HepG2 (cell line): Measurements from ENCODE around the gene JUND. TPM values are rescaled to one million over a fixed set of nuclear protein-coding genes. Genes with fewer than 3 reads are reported as not detected.

Experiments
- HOXA7 ChIP-seq: sonication (generic); formaldehyde crosslinking; IDR thresholded peaks from 2 replicates; pipeline ENCODE4 v1.8.1; 2022; ENCODE audit warnings: mild to moderate bottlenecking, missing genetic modification reagents, moderate library complexity
- NFE2L1 ChIP-seq: sonication (generic); formaldehyde crosslinking; IDR thresholded peaks from 2 replicates; pipeline ENCODE4 v1.4.0; 2020; ENCODE audit warnings: missing genetic modification reagents, mild to moderate bottlenecking, borderline replicate concordance
- PHF8 ChIP-seq: sonication (generic); formaldehyde crosslinking; IDR thresholded peaks from 2 replicates; pipeline ENCODE4 v1.5.0; 2020; ENCODE audit warnings: missing genetic modification reagents
- PITX1 ChIP-seq: sonication (generic); formaldehyde crosslinking; IDR thresholded peaks from 2 replicates; pipeline ENCODE4 v1.5.1; 2020; ENCODE audit warnings: mild to moderate bottlenecking, missing genetic modification reagents
- SMAD1 ChIP-seq: sonication (generic); formaldehyde crosslinking; IDR thresholded peaks from 2 replicates; pipeline ENCODE4 v1.4.0; 2020; ENCODE audit warnings: missing genetic modification reagents, low read depth, mild to moderate bottlenecking, borderline replicate concordance
- SSRP1 ChIP-seq: IDR thresholded peaks from 2 replicates; pipeline ENCODE4 v1.6.1; 2016; ENCODE audit warnings: control low read depth
- TARDBP ChIP-seq: sonication (generic); formaldehyde crosslinking; IDR thresholded peaks from 2 replicates; pipeline ENCODE4 v1.8.0; 2022; ENCODE audit warnings: mild to moderate bottlenecking, missing genetic modification reagents
- ZFX ChIP-seq: sonication (generic); formaldehyde crosslinking; IDR thresholded peaks from 2 replicates; pipeline ENCODE4 v1.4.0; 2020; ENCODE audit warnings: mild to moderate bottlenecking, low read depth, missing genetic modification reagents, moderate library complexity
- ZNF121 ChIP-seq: sonication (generic); formaldehyde crosslinking; IDR thresholded peaks from 2 replicates; pipeline ENCODE4 v1.5.0; 2020; ENCODE audit warnings: mild to moderate bottlenecking, missing genetic modification reagents
- polyA plus RNA-seq, 8 experiments: library from polyadenylated mRNA; depleted of rRNA in 3 of 8; stranded (reverse) in 7 of 8; unstranded in 1 of 8; fragments of >200 nt; fragmentation: Illumina TruSeq in 4 of 8; extraction: Trizol in 4 of 8; gene quantifications; 2 replicates each; pipeline versions ENCODE4 v1.2.1 to v1.2.3, GENCODE V29; 2011 to 2016; ENCODE audit warnings: low read depth in 4 of 8, missing spikeins in 1 of 8, mixed read lengths in 1 of 8; ENCODE audit not compliant: insufficient read depth in 1 of 8
- total RNA-seq, 5 experiments: library from RNA; depleted of rRNA; stranded (reverse); fragments of >200 nt; fragmentation: Illumina TruSeq; extraction: Trizol; gene quantifications; 2 replicates each; pipeline ENCODE4 v1.2.3, GENCODE V29; 2016; ENCODE audit warnings: low read depth in 1 of 5
- TF ChIP-seq, protein P1 (sequence below): IDR thresholded peaks from 2 replicates; pipeline ENCODE4 v1.6.1; 2016; ENCODE audit warnings: missing biosample characterization, missing genetic modification reagents, low read depth
- TF ChIP-seq, protein P2 (sequence below): sonication (generic); formaldehyde crosslinking; IDR thresholded peaks from 2 replicates; pipeline ENCODE4 v1.4.0; 2020; ENCODE audit warnings: missing genetic modification reagents, borderline replicate concordance
- TF ChIP-seq, protein P3 (sequence below): sonication (generic); formaldehyde crosslinking; IDR thresholded peaks from 2 replicates; pipeline ENCODE4 v1.4.0; 2020; ENCODE audit warnings: low read depth, mild to moderate bottlenecking, missing genetic modification reagents
- TF ChIP-seq, protein P4 (sequence below): sonication (generic); formaldehyde crosslinking; IDR thresholded peaks from 2 replicates; pipeline ENCODE4 v1.4.0; 2020; ENCODE audit warnings: mild to moderate bottlenecking, missing genetic modification reagents

Gene JUND
- total and polyA plus RNA-seq, 2 of the 13 experiments (the other 11 are each of a cell fraction or from before 2014, with no cell fraction given): 41.2 to 59.8 TPM

DNA sequence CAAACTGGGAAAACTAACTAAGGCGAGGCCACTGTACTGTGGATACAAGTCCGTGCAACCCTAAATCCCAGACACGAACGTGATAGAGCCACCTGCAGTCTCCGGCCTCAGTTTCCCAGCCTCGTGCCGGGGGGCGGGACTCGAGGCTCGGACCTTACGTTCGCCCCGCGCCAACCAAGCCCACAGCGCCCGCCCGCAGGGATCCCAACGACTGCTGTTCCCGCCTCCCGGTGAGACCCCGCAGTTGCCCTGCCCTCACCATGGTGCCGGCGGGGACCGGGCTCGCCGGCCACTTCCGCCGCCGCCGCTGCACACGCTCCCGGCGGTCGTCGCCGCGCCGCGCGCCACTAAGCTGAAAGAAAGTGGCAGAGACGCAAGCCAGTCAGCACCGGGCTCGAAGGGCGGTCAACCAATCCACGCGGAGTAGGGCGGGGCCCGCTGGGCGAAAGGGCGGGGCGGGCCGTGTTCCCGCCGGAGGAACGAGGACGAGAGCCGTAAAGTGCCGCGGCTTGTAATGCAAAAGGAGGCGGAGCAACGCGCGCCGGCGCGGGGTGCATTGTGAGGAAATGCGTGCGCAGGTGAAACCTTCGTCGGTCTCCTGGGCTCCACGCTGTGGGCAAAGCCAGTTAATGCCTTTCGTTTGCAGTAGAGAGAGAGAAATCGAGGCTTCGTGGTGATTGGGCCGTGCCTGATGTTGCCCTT, 41.5 kb upstream of the JUND start, which contains the start of gene LSM4 (continued):
- TF ChIP-seq, protein P1, sequence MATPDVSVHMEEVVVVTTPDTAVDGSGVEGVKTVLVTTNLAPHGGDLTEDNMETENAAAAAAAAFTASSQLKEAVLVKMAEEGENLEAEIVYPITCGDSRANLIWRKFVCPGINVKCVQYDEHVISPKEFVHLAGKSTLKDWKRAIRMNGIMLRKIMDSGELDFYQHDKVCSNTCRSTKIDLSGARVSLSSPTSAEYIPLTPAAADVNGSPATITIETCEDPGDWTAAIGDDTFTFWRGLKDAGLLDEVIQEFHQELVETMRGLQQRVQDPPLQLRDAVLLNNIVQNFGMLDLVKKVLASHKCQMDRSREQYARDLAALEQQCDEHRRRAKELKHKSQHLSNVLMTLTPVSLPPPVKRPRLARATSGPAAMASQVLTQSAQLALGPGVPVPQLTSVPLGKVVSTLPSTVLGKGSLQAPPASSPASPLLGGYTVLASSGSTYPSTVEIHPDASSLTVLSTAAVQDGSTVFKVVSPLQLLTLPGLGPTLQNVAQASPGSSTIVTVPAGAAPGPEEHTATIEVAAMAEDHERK (CRISPR knock-in tag): peak; percentile 78
- TF ChIP-seq, protein P2, sequence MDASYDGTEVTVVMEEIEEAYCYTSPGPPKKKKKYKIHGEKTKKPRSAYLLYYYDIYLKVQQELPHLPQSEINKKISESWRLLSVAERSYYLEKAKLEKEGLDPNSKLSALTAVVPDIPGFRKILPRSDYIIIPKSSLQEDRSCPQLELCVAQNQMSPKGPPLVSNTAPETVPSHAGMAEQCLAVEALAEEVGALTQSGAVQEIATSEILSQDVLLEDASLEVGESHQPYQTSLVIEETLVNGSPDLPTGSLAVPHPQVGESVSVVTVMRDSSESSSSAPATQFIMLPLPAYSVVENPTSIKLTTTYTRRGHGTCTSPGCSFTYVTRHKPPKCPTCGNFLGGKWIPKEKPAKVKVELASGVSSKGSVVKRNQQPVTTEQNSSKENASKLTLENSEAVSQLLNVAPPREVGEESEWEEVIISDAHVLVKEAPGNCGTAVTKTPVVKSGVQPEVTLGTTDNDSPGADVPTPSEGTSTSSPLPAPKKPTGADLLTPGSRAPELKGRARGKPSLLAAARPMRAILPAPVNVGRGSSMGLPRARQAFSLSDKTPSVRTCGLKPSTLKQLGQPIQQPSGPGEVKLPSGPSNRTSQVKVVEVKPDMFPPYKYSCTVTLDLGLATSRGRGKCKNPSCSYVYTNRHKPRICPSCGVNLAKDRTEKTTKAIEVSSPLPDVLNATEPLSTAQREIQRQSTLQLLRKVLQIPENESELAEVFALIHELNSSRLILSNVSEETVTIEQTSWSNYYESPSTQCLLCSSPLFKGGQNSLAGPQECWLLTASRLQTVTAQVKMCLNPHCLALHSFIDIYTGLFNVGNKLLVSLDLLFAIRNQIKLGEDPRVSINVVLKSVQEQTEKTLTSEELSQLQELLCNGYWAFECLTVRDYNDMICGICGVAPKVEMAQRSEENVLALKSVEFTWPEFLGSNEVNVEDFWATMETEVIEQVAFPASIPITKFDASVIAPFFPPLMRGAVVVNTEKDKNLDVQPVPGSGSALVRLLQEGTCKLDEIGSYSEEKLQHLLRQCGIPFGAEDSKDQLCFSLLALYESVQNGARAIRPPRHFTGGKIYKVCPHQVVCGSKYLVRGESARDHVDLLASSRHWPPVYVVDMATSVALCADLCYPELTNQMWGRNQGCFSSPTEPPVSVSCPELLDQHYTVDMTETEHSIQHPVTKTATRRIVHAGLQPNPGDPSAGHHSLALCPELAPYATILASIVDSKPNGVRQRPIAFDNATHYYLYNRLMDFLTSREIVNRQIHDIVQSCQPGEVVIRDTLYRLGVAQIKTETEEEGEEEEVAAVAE (CRISPR knock-in tag): peak; percentile 67; the same call in 1 of the 2 replicates
- TF ChIP-seq ZNF121 (no peak), PITX1 (no peak), TARDBP (CRISPR knock-in tag) (peak; percentile 76), SSRP1 (CRISPR knock-in tag) (no peak), ZFX (CRISPR knock-in tag) (peak; percentile 70), PHF8 (peak; percentile 70), SMAD1 (CRISPR knock-in tag) (no peak; the same call in 1 of the 2 replicates), HOXA7 (CRISPR knock-in tag) (no peak), NFE2L1 (CRISPR knock-in tag) (no peak)
- TF ChIP-seq, protein P3, sequence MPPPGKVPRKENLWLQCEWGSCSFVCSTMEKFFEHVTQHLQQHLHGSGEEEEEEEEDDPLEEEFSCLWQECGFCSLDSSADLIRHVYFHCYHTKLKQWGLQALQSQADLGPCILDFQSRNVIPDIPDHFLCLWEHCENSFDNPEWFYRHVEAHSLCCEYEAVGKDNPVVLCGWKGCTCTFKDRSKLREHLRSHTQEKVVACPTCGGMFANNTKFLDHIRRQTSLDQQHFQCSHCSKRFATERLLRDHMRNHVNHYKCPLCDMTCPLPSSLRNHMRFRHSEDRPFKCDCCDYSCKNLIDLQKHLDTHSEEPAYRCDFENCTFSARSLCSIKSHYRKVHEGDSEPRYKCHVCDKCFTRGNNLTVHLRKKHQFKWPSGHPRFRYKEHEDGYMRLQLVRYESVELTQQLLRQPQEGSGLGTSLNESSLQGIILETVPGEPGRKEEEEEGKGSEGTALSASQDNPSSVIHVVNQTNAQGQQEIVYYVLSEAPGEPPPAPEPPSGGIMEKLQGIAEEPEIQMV (CRISPR knock-in tag): no peak
- TF ChIP-seq, protein P4, sequence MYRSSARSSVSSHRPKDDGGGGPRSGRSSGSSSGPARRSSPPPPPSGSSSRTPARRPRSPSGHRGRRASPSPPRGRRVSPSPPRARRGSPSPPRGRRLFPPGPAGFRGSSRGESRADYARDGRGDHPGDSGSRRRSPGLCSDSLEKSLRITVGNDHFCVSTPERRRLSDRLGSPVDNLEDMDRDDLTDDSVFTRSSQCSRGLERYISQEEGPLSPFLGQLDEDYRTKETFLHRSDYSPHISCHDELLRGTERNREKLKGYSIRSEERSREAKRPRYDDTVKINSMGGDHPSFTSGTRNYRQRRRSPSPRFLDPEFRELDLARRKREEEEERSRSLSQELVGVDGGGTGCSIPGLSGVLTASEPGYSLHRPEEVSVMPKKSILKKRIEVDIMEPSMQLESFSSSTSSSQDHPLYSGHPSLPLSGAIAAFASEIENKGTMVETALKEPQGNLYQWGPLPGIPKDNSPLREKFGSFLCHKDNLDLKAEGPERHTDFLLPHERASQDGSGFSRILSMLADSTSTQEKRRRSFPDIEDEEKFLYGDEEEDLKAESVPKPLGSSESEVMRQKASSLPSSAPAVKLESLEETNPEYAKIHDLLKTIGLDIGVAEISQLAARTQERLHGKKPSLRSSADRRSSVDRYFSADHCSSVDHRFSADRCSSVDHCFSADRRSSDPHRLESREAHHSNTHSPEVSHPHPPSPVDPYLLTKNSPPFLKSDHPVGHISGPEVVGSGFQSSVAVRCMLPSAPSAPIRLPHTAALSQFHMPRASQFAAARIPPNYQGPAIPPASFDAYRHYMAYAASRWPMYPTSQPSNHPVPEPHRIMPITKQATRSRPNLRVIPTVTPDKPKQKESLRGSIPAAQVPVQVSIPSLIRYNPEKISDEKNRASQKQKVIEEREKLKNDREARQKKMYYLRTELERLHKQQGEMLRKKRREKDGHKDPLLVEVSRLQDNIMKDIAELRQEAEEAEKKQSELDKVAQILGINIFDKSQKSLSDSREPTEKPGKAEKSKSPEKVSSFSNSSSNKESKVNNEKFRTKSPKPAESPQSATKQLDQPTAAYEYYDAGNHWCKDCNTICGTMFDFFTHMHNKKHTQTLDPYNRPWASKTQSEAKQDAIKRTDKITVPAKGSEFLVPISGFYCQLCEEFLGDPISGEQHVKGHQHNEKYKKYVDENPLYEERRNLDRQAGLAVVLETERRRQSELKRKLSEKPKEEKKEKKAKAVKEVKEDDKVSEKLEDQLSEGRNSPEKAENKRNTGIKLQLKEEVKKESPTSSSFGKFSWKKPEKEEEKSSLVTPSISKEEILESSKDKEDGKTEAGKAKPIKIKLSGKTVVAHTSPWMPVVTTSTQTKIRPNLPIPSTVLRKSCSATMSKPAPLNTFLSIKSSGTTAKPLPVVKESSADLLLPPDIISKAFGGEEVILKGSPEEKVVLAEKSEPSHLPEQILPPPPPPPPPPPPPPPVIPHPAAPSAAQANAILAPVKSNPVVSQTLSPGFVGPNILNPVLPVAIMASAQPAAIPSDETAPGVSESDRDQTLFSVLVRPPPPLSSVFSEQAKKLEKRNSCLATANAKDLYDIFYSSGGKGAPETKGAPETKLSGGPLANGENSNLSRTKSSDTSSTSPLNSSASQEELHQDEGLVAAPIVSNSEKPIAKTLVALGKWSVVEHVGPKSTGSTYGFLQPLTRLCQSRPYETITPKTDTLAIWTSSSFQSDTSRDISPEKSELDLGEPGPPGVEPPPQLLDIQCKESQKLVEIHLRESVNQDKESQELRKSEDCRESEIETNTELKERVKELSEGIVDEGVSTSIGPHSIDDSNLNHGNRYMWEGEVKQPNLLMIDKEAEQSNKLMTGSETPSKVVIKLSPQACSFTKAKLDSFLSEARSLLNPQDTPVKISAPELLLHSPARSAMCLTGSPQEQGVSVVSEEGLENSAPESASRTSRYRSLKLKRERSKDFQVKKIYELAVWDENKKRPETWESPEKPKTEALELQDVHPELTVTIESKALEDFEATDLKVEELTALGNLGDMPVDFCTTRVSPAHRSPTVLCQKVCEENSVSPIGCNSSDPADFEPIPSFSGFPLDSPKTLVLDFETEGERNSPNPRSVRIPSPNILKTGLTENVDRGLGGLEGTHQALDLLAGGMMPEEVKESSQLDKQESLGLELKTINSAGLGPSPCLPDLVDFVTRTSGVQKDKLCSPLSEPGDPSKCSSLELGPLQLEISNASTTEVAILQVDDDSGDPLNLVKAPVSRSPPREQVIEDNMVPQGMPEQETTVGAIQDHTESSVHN (CRISPR knock-in tag): 0 out of 2 replicates have a peak, but pooled peaks have one; percentile 35
